Measurements from ENCODE around the gene ZNF324B.
A peak's percentile ranks its signal among the peaks of the same experiment; 100 is the strongest.
"Not testable (repeated sequence)": the region's sequence is repeated elsewhere in the genome, so short reads cannot be mapped to it uniquely, and the experiment has no call there.

ZNF324B gene

DNA sequence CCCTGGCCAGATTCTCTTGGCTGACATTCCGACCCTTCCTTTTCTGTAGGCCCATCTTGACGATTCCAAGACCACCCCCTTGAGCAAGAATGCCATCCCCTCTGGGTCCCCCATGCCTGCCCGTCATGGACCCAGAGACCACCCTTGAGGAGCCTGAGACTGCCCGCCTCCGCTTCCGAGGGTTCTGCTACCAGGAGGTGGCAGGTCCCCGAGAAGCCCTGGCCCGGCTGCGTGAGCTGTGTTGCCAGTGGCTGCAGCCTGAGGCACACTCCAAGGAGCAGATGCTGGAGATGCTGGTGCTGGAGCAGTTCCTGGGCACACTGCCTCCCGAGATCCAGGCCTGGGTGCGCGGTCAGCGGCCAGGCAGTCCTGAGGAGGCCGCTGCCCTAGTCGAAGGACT lies 25.7 kb downstream of the ZNF324B start:
- H3K27ac ChIP-seq = peak overlapping the region; percentile 98

GRCh38 chr19:58477871-58478270 lies 26.4 kb downstream of the ZNF324B start:
- TF ChIP-seq ZFX (IDR thresholded peaks at IDR 0.05; ENCODE audit: borderline replicate concordance) = no peak
- TF ChIP-seq, protein P1, sequence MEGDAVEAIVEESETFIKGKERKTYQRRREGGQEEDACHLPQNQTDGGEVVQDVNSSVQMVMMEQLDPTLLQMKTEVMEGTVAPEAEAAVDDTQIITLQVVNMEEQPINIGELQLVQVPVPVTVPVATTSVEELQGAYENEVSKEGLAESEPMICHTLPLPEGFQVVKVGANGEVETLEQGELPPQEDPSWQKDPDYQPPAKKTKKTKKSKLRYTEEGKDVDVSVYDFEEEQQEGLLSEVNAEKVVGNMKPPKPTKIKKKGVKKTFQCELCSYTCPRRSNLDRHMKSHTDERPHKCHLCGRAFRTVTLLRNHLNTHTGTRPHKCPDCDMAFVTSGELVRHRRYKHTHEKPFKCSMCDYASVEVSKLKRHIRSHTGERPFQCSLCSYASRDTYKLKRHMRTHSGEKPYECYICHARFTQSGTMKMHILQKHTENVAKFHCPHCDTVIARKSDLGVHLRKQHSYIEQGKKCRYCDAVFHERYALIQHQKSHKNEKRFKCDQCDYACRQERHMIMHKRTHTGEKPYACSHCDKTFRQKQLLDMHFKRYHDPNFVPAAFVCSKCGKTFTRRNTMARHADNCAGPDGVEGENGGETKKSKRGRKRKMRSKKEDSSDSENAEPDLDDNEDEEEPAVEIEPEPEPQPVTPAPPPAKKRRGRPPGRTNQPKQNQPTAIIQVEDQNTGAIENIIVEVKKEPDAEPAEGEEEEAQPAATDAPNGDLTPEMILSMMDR (IDR thresholded peaks at IDR 0.05) = no peak
- peak overlapping the region; percentile 98 for H3K27ac ChIP-seq

More for the DNA sequence above, 25.7 kb downstream of the ZNF324B start:
- TF ChIP-seq, protein P1 (IDR thresholded peaks at IDR 0.05) = no peak
- TF ChIP-seq ZFX (IDR thresholded peaks at IDR 0.05; ENCODE audit: borderline replicate concordance) = no peak

GRCh38 chr19:58479303-58479702 lies 27.9 kb downstream of the ZNF324B start:
- TF ChIP-seq ZFX (IDR thresholded peaks at IDR 0.05; ENCODE audit: borderline replicate concordance) = no peak
- TF ChIP-seq, protein P1 (IDR thresholded peaks at IDR 0.05) = no peak
- peak overlapping the region; percentile 98; the same call in 1 of the 2 replicates for H3K27ac ChIP-seq

DNA sequence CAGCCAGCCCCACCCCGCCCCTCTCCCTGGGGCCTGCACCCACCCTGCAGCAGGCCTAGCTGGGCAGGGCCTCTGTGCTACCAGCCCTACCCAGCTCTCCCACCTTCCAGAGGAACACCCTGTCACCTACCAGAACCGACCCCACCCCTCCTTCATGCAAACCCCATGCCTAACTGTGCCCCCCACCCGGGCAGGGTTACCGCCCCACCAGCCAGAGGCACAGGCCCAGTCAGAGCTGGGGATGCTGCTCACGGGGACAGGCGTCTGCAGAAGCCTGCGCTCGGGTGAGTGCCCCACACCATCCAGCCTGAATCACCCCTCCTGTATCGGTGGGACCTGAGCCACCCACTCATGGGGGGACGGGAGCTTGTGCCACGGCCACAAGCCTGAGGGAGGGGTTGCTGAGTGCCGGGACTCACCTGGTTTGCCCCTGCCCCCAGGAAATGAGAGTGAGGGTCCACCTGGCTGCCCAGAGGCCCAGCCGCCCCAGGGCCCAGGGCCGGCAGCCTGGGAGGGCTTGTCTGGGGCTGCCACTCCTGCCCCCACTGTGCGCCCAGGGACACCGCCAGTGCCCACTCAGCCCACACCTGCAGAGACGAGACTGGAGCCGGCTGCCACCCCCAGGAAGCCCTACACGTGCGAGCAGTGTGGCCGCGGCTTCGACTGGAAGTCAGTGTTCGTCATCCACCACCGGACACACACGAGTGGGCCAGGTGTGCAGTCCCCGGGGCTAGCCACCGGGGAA lies 28.5 kb downstream of the ZNF324B start:
- H3K27ac ChIP-seq = no peak overlapping the region
- no peak for TF ChIP-seq ZFX (IDR thresholded peaks at IDR 0.05; ENCODE audit: borderline replicate concordance)

DNA sequence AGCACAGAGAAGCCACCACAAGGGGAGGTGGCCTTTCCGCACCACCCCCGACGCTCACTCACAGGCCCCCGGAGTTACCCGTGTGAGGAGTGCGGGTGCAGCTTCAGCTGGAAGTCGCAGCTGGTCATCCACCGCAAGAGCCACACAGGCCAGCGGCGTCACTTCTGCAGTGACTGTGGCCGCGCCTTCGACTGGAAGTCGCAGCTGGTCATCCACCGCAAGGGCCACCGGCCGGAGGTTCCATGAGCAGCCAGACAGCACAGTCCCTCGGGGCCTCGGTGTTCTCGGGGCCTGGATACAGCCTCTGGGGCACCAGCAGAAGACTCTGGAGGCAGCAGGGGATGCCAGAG lies 29.0 kb downstream of the ZNF324B start:
- no peak overlapping the region for H3K27ac ChIP-seq
- TF ChIP-seq, protein P1 (IDR thresholded peaks at IDR 0.05) = no peak
- TF ChIP-seq ZFX (IDR thresholded peaks at IDR 0.05; ENCODE audit: borderline replicate concordance) = no peak

DNA sequence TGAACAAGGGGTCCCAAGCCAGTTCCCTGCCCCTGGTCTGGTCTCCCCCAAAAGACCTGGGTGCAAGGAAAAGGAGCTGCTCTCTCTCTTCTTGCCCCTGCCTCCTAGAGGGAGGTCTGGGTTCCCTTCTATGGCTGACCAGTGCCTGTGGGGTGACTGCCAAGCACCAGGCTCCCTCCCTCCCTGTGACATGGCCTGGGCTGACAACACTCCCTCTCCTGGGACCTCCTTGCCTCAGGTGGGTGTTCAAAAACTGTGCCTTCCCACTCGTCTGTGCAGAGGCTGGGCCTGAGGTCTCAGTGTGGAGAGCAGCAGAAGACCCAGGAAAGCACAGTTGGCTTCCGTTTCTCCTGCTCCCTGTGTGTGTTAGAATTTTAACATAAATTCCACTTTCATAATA lies 29.4 kb downstream of the ZNF324B start:
- H3K27ac ChIP-seq = no peak overlapping the region
- TF ChIP-seq ZFX (IDR thresholded peaks at IDR 0.05; ENCODE audit: borderline replicate concordance) = no peak
- TF ChIP-seq, protein P1 (IDR thresholded peaks at IDR 0.05) = no peak

DNA sequence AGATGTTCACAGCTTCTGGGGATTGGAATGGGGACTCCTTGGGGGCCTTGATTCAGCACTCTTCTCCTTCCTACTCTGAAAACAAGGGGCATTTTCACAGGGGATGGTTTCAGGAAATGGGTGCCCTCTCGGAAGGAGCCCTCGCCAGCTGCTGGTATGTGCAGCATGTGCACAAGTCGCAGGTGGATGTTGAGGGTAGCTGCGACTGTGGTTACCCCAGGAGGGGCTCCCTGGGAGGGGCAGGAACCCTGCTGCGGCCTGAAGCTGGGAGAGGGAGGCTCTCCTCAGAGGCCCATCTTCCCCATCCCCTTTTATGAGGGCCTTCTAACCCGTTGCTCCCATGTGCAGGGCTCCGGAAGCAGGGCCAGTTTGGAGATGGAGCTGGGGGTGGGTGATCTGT lies 30.9 kb downstream of the ZNF324B start:
- H3K27ac ChIP-seq = no peak overlapping the region
- TF ChIP-seq, protein P1 (IDR thresholded peaks at IDR 0.05) = no peak
- TF ChIP-seq ZFX (IDR thresholded peaks at IDR 0.05; ENCODE audit: borderline replicate concordance) = no peak

- TF ChIP-seq, protein P1 (IDR thresholded peaks at IDR 0.05) = no peak
- TF ChIP-seq ZFX (IDR thresholded peaks at IDR 0.05; ENCODE audit: borderline replicate concordance) = no peak
- H3K27ac ChIP-seq = no peak overlapping the region
These were observed 32.4 kb downstream of the ZNF324B start for GRCh38 chr19:58483776-58484175.

- not testable (repeated sequence) for H3K27ac ChIP-seq
These were observed 32.9 kb downstream of the ZNF324B start for GRCh38 chr19:58484349-58484748.

All from 22Rv1 (cell line).